Gastroesophageal sphincter (tissue), 4 donors: ENCODE measurements around the gene VWA8. TPM values are rescaled to one million over a fixed set of nuclear protein-coding genes. Genes with fewer than 3 reads are reported as not detected.
A peak's percentile ranks its signal among the peaks of the same experiment; 100 is the strongest.

ENCODE experiments used
- ATAC-seq: fragments of 150-250 bp; one replicate; pipeline ENCODE4 v1.9.1; 2016; ENCODE audit warnings: mild to moderate bottlenecking, moderate library complexity
- H3K27ac ChIP-seq, 4 donors: fragments of 200-600 bp; sonication (generic) in 3 of 4; 1 replicate in 3 of 4; 2 replicates in 1 of 4; pipeline ENCODE4 v1.5.1; 2016 to 2019
- H3K27me3 ChIP-seq: fragments of 200-600 bp; sonication (generic); one replicate; pipeline ENCODE4 v1.5.1; 2019
- H3K36me3 ChIP-seq, 2 donors: fragments of 200-600 bp; sonication (generic); one replicate each; pipeline ENCODE4 v1.5.1; 2019; ENCODE audit warnings: control low read depth in 1 of 2
- H3K4me1 ChIP-seq, 3 donors: fragments of 200-600 bp; sonication (generic); 1 replicate in 2 of 3; 2 replicates in 1 of 3; pipeline ENCODE4 v1.5.1; 2016 to 2019; ENCODE audit warnings: control low read depth in 2 of 3
- H3K4me3 ChIP-seq, 2 donors: fragments of 200-600 bp; sonication (generic); one replicate each; pipeline ENCODE4 v1.5.1; 2019; ENCODE audit warnings: mild to moderate bottlenecking in 1 of 2, moderate library complexity in 1 of 2
- H3K9me3 ChIP-seq, 3 donors: fragments of 200-600 bp; sonication (generic); one replicate each; pipeline ENCODE4 v1.5.1; 2017 to 2019; ENCODE audit warnings: control low read depth in 2 of 3
- EP300 ChIP-seq: sonication (generic); formaldehyde crosslinking; IDR thresholded peaks from one replicate; pipeline ENCODE4 v1.6.1; 2017; ENCODE audit warnings: antibody characterized with exemption, mild to moderate bottlenecking
- POLR2A ChIP-seq, 2 donors: fragments of 450-650 bp; IDR thresholded peaks; one replicate each; pipeline ENCODE4 v1.6.1; 2017; ENCODE audit warnings: antibody characterized with exemption in 2 of 2, mild to moderate bottlenecking in 2 of 2, moderate library complexity in 1 of 2
- POLR2AphosphoS5 ChIP-seq: sonication (generic); formaldehyde crosslinking; IDR thresholded peaks from one replicate; pipeline ENCODE4 v1.6.1; 2017; ENCODE audit warnings: antibody characterized with exemption
- WGBS, 2 donors: methylation state at CpG; one replicate each; pipeline ENCODE4 v1.1.5; 2018; ENCODE audit warnings: low coverage in 1 of 2; 5-methylcytosine and 5-hydroxymethylcytosine counted together
- total RNA-seq, 4 donors: library from RNA; depleted of rRNA; stranded (reverse); fragments of >200 nt; gene quantifications; one replicate each; pipeline ENCODE4 v1.1.0, GENCODE V29; 2016
- TF ChIP-seq, protein P1 (sequence below), 4 experiments: fragments of 200-600 bp in 2 of 4; fragments of 450-650 bp in 2 of 4; sonication (generic) in 1 of 4; IDR thresholded peaks; one replicate each; pipeline ENCODE4 v1.5.1; 2017 to 2019; ENCODE audit warnings: antibody characterized with exemption in 4 of 4, mild to moderate bottlenecking in 2 of 4, moderate library complexity in 2 of 4

VWA8 gene
- total RNA-seq, 4 donors from 2014 or later, result 20.3 to 34.7 (median 23.9) TPM

GRCh38 chr13:41605319-41606285 is 355.3 kb downstream of the VWA8 start:
- Histone ChIP-seq H3K9me3 (no peaks in the 10 kb centered on the region), H3K4me3 (no peak overlapping the region), H3K4me1 (no peaks in the 10 kb centered on the region), H3K27me3 (no peaks in the 10 kb centered on the region), H3K36me3 (peaks cover 0 to 72% of the 10 kb centered on the region in 2 donors), H3K27ac (no peak overlapping the region)
- TF ChIP-seq POLR2AphosphoS5 (no peak), EP300 (no peak), POLR2A (IDR thresholded peaks at IDR 0.05) (no peak)
- TF ChIP-seq, protein P1, sequence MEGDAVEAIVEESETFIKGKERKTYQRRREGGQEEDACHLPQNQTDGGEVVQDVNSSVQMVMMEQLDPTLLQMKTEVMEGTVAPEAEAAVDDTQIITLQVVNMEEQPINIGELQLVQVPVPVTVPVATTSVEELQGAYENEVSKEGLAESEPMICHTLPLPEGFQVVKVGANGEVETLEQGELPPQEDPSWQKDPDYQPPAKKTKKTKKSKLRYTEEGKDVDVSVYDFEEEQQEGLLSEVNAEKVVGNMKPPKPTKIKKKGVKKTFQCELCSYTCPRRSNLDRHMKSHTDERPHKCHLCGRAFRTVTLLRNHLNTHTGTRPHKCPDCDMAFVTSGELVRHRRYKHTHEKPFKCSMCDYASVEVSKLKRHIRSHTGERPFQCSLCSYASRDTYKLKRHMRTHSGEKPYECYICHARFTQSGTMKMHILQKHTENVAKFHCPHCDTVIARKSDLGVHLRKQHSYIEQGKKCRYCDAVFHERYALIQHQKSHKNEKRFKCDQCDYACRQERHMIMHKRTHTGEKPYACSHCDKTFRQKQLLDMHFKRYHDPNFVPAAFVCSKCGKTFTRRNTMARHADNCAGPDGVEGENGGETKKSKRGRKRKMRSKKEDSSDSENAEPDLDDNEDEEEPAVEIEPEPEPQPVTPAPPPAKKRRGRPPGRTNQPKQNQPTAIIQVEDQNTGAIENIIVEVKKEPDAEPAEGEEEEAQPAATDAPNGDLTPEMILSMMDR (IDR thresholded peaks at IDR 0.05), result no peak
- no peak for ATAC-seq
- 82 to 100% methylated on average over 4 to 5 of the region's 5 CpGs for WGBS, 2 donors

DNA sequence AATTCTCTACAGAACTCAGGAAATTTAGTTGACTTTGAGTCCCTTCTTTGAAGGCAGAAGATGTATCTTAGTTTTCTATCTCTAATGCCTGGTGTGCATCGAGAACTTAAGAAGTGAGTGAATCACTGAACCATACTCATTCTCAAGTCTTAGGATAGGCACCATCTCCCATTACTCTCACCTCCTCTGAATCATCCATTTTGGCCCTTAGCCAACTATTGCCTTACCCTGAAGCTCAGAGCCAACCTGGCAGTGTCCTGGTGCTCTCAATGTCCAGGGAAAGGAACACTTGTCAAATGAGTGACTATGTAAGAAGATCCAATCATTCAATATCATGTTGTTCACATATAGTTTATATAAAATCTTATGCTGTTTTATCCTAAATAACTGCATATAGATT is 357.0 kb downstream of the VWA8 start:
- H3K36me3 ChIP-seq, result peaks cover 0 to 66% of the 10 kb centered on the region in 2 donors
- peak; percentile 51 for ATAC-seq
- no peaks in the 10 kb centered on the region for H3K27me3 ChIP-seq
- no peaks in the 10 kb centered on the region for H3K9me3 ChIP-seq
- WGBS, 2 donors, result 55 to 88% methylated on average over 1 of the region's 1 CpG
- H3K4me3 ChIP-seq, result no peak overlapping the region
- H3K27ac ChIP-seq, result no peak overlapping the region
- H3K4me1 ChIP-seq, result no peaks in the 10 kb centered on the region
- TF ChIP-seq, protein P1 (IDR thresholded peaks at IDR 0.05), result no peak
- TF ChIP-seq POLR2AphosphoS5, result no peak
- no peak for TF ChIP-seq POLR2A (IDR thresholded peaks at IDR 0.05)
- TF ChIP-seq EP300, result no peak

- TF ChIP-seq POLR2A (IDR thresholded peaks at IDR 0.05) (no peak), EP300 (no peak), POLR2AphosphoS5 (no peak)
- TF ChIP-seq, protein P1 (IDR thresholded peaks at IDR 0.05), result no peak
- Histone ChIP-seq H3K4me1 (no peaks in the 10 kb centered on the region), H3K9me3 (no peaks in the 10 kb centered on the region), H3K4me3 (no peak overlapping the region), H3K36me3 (peaks cover 0 to 45% of the 10 kb centered on the region in 2 donors), H3K27me3 (no peaks in the 10 kb centered on the region), H3K27ac (no peak overlapping the region)
- 81 to 91% methylated on average over 7 of the region's 7 CpGs for WGBS, 2 donors
- no peak for ATAC-seq
These were observed 359.0 kb downstream of the VWA8 start for GRCh38 chr13:41601718-41602445.

GRCh38 chr13:41599619-41600018 is 361.3 kb downstream of the VWA8 start:
- WGBS, 2 donors, result 73 to 95% methylated on average over 2 to 3 of the region's 3 CpGs
- Histone ChIP-seq H3K4me3 (no peak overlapping the region), H3K4me1 (peaks cover 0 to 4% (median 0%) of the 10 kb centered on the region in 3 donors), H3K27me3 (no peaks in the 10 kb centered on the region), H3K36me3 (peaks cover 0 to 23% of the 10 kb centered on the region in 2 donors), H3K9me3 (no peaks in the 10 kb centered on the region), H3K27ac (no peak overlapping the region)
- TF ChIP-seq POLR2A (IDR thresholded peaks at IDR 0.05), result no peak
- TF ChIP-seq, protein P1 (IDR thresholded peaks at IDR 0.05), result no peak
- TF ChIP-seq POLR2AphosphoS5, result no peak
- TF ChIP-seq EP300, result no peak
- no peak for ATAC-seq
